HG02840 (cell line): ENCODE measurements around the gene TMCC1.
"Not testable (repeated sequence)": the region's sequence is repeated elsewhere in the genome, so short reads cannot be mapped to it uniquely, and the experiment has no call there.

Experiments used
- ATAC-seq: cut with Tn5 transposase; IDR thresholded peaks from one replicate; pipeline ENCODE4 v1.9.1; 2021; ENCODE audit warnings: mild to moderate bottlenecking, moderate library complexity, moderate number of reproducible peaks; ENCODE audit not compliant: unreplicated experiment, low FRiP score

Gene TMCC1

DNA sequence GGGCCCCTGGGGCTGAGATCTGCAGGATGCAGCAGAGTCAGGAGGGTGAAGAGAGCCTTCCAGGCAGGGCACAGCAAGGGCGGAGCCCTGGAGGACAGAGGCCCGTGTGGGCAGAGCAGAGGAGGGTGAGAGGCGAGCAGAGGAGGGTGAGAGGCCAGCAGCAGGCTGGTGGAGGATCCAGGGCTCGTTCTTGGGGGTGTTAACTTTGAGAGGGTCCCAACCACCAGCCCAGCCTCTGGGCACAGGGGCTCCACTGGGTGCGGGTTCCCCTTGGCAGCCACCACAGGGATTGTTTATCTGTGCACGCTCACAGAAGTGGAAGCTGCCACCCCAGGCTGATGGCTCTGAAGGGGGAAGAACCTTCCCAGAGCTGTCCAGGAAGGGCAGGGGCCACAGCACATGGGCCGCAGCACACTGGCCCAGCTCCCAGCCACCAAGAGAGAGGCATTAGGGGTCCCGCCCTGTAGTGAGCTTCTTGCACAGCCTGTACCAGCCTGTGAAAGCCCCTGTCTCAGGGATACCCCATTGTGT lies 277.7 kb downstream of the TMCC1 start:
- ATAC-seq = no peak

DNA sequence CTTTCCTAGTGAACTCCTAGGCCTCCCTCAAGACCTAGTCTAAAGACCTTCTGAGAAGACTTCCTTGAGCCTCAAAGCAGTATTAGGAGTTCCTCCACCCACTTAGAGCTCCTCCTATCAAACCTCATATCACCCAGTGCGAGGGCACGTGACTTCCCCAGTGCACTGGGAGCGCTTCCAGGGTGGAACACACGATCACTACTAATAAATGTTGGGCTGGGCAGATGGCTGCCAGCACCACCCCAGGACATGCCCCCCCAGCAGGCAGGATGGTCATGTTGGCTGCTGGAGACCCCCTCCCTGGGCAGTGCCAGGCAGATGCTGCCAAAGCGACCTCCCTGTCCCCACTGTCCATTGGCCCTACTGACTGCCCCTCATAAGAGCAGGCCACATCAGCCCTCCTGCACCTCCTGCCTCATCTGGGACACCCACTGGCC lies 278.6 kb downstream of the TMCC1 start:
- no peak for ATAC-seq

DNA sequence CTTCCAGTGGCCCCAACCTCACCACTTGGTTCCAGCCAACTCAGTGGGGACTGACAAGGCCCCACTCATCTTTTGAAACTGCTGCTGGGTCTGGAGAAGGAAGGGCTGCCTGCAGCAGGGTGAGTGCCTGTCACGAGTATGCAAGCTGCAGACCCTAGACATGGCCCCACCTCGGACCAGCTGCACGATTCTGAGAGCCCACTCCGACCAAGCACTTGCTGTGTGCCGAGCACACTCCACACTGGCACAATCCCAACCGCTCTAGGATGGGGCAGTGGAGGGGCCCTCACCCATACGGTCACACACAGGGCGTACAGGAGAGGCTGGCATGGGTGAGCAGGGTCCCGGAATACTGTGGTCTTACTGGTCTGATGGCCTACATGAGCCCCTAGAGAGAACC lies 279.1 kb downstream of the TMCC1 start:
- no peak for ATAC-seq

DNA sequence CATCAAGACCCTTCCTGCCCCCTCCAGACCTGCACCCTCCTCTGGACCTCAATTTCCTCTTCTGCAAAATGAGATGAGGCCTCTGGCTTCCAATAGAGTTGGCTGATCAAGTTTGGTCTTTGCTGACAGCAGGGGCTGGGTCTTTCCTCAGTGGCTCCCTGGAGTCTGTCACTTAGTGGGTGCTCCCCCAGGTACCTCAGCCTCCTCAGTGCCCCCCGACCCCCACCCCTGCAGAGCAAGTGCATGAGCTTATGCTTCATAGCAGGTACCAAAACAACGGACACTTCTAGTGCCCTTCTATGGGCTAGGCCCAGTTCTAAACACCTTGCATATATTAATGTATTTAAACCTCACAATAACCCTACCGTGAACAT lies 280.2 kb downstream of the TMCC1 start:
- ATAC-seq = no peak

DNA sequence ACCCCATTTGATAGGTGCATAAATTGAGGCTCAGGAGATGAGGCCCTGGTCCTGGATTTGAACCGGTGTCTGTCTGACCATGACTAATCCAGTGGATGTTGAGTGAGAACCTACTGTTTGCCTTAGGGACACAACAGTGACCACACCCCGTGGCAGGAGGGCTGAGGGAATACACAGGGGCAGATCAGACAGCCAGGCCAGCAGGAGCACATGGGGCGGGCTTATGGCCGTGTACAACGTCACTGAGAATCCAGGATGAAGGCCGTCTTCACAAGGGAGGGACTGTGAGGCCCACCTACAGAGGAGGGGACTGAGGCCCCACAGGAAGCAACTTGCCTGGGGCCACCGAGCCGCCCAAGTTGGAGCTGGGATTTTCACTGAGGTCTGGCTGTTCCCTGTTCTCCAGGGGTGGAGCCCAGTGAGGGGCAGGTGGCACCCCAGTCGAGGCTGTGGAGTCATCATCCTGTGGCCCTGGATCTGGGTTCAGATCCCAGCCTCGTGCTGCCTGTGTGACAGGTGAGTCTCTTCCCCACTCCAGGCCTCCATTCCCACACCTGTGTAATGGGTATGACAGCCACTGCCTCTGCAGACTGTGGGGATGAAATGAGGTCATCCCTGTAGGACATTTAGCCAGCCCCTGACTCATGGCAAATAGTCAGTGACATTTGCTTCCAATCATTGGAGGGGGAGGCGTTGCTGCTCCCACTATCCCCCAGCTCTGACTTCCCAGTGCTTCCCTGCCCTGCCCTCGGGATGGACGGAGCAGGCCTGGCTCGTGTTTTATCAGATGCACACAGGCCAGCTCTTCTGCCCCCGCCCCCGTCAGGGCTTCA lies 280.8 kb downstream of the TMCC1 start:
- no peak for ATAC-seq

DNA sequence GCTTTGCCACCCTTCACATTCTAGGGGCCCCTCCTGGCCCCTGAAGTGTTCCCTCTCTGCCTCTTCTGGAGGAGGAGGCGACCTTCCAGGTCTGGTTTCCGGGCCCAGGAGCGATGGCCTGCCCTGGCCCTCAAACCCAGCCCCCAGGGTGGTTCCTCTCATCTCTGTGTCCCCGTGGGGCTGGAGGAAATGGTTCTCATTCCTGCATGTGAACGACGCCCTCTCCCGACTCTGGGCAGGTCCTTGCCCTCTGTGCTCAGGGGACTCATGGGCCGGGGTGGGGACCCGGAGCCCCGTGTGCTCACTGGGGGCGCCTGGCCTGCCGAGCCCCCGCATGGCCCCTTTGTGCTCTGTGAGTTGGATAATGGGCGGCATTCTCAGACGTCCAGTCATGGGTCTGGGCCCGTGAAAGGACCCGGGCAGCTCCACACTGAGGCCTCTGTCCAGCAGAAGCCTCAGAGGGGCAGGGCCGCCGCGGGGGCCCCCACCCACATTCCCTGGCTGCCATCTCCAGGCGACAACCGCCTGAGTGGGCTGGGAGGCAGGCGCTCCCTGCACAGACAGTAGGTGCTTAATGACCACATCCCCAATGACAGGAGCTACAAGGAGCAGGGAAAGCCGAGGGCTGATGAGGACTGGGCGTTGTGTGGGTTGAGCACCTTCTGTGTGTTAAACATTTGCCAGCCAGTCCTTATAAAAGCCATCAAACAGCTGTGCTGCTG lies 281.5 kb downstream of the TMCC1 start:
- no peak for ATAC-seq

DNA sequence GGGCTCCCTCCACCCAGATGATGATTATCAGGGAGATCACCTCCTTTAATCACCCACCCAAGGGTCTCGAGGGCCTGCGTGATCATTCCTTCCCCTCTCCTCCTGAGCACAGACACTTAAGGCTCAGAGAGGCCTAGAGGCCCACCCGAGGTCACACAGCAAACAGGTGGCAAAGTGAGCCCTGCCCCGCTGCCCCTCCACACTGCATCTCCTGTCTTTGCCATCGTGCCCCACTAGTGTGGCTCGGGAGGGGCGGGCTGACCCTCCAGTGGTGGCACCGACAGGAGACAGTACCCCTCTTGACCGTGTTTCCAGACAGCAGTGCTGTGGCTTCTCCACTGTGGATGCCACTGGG lies 282.1 kb downstream of the TMCC1 start:
- ATAC-seq = no peak

DNA sequence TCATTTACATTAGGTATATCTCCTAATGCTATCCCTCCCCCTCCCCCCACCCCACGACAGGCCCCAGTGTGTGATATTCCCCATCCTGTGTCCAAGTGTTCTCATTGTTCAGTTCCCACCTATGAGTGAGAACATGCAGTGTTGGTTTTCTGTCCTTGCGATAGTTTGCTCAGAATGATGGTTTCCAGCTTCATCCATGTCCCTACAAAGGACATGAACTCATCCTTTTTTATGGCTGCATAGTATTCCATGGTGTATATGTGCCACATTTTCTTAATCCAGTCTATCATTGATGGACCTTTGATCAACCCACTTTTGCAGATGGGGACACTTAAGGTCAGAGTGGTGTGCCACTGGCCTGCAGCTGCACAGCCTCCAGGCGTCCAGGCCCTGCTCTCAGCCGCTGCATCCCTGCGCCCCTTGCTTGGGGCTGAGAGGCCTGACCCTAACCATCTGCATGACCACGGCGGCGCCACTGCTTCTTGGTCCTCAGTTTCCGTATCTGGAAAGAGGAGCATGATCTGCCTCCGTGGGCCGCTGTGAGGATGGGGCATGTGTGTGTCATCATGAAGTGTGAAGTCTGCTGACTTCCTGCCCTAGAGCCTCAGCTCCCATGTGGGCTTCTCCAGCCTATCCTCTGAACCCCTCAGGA lies 282.6 kb downstream of the TMCC1 start:
- ATAC-seq = not testable (repeated sequence)

DNA sequence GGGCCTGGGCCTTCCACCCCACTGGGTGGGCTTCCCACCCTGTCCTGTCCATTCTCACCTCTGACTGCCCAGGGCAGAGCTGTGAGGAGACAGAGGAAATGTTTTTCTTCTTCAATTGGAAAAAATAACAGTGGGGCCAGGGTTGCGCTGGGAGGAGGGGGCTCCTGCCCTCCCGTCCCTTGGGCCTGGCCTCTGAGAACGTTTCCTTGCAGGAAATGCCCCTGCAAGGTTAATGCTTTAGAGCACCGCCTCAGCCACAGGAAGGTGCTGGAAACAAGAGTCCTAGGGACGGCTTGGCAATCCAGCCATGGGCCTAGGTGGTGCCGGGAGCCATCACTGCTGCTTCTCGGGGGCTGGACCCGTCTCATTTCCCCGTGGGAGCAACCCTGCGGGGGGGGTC lies 283.2 kb downstream of the TMCC1 start:
- no peak for ATAC-seq

DNA sequence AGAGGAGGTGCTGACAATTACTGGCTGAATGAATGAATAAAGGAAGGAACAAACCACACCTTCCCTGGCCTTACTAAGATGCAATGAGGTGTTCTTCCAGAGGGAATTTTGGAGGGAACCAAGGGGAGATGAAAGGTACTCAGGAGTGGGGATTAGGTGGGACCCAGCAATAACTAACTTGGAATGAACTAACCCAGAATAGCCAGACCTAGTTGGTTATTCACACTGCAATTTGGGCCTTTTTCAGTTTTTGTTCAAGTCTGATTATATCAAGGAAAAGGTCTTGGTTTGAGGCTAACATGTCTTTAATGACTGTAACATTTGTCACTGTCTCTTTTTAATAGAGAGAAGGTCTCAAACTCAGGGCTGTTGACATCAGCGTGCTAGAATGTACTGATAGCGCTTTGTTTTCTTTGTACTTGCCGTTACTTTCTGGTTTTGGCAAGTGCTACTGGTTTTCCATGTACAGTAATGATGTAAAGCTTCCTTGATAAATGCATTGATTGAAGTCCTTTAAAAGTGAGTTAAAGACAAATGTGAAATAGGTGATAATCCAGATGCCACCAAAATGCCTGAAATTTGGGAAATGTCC lies 283.8 kb downstream of the TMCC1 start:
- no peak for ATAC-seq

DNA sequence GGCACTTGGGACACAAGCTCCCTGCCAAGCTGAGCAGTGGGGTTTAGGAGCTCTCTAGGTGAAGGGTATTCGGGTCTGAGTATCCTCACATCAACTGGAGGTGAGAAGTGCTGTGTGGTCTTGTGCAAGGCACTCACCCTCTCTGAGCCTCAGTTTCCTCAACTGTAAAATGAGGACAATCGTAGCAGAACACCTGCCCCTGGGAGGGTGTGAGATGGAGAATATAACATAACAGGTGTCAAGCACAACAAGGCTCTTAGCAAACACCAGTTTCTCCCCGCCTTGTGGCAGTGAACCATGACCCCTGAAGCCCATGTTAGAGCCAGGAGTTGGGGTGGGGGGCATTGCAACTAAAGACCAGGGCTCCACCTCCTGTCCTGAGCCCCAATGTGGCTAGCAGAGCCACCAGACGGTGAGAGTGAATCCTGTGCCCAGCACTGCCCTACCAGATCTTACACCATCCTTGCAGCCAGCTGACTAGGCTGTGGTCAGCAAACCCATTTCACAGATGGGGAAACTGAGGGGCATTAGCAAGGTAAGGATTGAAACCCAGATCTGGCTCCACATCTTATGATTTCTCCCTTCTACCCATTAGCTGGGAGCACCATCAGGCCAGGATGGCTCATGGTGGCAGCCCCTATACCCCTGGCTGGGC lies 284.4 kb downstream of the TMCC1 start:
- ATAC-seq = no peak

DNA sequence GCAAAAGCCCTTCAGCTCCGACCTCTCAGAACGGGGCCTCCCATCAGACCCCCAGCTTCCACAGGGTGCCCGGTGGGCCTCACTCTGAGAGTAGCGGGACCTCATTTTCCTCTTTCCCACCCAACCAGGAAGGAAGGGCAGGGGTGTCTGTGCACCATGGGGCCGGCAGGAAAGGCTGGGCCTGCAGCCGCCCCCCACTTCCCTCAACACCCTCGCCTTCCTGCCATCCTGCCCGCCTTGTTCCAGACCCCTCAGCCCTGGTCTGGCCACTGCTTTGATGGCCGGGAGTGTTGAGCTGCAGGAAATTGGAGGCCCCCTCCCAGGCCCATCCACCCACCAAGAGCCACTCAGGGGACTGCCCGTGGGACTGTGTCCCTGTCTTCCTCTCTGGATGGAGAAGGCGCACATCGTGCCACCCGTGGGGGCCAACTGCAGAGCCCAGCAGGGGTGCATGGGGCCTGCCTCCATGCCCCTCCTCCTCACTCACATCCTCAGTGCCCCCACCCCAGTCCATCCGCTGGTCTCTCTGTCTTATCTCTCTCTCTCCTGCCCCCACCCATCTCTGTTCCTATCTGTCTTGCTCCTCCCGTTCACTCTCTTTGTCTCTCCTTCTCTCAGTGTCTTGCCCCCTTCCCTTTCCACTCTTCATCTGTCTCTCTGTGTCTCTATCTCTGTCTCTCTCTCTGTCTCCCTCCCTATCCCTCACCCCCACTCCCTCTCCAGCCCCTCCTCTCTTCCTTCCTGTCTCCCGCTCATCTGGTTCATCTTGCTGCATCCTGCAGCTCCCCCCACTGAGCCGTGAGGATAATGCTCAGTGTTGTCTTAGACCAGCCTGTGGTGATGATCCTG lies 285.2 kb downstream of the TMCC1 start:
- ATAC-seq = no peak

DNA sequence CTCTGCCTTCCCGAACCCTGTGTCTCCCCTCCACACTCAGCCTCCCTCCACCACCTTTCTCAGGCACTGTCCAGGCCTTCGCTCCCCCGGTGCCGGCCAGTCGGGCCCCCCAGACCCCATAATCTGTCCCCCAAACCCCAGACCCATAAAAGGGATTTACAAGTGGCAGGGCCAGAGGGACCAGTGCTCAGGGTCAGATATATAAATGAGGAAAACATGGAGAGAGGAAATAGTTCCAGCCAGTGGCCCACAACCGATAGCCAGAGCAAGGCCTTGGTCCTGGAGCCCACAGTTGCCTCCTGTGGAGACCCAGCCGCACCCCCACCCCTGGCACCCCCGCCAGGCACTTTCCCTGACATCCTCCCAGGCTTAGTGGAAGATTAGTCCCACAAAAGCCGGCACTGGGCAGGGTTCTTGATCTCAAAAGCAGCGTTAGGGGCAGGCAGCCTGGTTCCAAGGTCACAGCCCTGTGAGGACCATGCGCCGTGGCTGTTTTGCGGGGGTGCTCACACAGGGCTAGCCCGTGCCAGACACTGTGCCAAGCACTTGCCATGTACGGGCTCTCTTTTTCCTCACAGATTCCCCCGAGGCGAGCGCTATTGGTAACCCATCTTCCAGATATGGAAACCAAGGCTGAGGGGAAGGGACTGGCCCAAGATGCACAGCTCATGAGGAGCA lies 286.0 kb downstream of the TMCC1 start:
- no peak for ATAC-seq

DNA sequence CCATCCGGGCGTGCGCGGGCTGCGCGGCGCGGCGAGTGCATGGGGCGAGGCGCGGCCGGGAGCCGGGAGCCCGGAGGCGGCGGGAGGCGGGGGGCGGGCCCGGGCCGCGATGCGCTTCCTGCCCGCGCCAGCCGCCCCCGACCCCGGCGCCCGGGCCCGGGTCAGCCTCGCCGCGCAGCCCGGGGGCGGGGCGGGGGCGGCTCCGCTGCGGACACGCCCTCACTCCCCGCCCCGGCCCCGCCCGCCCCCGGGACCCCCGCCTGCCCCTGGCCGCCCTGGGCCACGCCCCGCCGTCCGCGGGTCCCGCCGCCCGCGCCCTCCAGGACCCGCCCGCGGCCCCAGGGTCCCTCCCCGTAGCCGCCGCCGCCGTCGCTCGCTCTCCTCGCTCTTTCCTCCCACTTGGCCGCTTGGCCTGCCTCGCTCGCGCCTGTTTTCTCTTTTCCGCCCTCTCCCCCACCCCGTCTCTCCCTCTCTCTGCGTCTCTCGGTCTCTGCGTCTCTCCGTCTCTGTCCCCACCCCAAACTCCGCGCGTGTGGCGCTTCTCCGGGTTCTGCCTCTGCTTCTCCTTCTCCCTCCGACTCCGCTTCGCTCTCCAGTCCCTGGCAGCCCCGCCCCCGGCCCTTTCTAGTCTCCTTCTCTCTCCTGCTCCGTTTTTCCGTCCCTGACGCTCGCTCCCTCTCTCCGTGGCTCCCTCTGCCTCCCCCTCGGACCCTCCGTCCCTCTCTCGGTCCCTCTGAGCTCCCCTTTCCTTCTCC lies 286.7 kb downstream of the TMCC1 start, which contains the start of gene PLXND1:
Gene PLXND1, minus strand, starts transcription at position 41 of the 755 bp plus-strand sequence. Its CDS starts 37 bp downstream, at position 4.
- no peak for ATAC-seq

DNA sequence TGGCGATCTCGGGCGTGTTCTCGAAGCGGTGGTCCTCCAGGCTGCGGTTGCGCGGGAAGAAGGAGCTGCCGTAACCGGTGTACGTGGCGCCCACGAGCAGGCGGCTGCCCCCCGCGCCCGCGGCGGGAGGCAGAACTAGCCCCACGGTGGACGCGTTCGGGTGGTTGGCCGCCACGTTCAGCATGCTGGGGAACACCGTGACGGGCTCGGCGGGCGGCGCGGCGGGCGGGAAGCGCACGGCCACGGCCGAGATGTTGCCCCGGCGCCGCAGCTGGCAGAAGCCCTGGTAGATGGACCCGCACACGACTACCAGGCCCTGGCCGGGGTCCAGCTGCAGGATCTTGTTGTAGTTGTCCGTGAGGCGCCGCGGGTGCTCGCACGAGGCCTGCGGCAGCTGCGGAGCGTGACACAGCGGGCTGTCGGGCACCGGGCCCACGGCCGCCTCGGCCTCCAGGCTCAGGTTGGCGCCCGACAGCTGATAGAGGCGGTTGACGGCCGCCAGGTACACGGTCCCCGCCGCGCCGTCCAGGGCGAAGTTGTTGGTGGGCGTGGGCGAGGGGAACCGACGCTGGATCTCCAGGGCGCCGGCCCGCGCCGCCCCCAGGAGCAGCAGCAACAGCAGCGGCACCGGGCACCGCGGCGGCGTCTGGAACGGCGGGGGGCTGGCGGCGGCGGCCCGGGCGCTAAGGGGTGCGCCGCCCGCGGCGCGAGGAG lies 287.4 kb downstream of the TMCC1 start:
- ATAC-seq = no peak

DNA sequence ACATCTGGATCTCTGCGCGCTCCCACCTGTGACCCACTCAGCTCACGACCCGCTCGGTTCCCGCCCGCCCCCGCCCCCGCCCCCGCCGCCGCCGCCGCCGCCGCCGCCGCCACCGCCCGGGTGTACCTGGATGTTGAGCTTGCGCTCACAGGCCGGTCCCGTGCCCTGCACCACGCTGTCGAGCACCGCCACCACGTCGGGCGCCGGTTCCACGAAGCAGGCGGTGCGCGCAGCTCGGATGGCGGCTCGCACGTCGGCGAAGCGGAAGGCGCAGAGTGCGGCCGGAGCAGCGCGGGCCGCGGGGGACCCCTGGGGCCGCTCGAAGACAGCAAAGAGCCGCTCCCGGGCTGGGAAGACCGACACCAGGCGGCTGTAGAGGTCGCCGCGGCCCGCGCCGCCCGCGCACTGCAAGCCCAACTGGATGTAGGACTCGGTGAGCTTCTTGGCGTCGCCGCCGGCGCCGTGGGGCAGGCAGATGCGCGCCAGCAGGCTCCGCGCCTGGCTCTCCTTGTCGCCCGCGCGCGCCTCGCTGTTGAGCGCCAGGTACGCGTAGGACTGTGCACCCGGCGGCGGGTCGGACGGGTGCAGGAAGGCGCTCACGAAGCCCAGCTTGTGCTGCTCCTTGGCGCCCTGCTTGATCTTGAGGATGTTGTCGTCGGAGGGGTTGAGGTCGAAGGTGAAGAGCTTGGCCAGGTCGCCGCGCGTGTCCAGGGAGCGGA lies 288.1 kb downstream of the TMCC1 start:
- ATAC-seq = no peak

DNA sequence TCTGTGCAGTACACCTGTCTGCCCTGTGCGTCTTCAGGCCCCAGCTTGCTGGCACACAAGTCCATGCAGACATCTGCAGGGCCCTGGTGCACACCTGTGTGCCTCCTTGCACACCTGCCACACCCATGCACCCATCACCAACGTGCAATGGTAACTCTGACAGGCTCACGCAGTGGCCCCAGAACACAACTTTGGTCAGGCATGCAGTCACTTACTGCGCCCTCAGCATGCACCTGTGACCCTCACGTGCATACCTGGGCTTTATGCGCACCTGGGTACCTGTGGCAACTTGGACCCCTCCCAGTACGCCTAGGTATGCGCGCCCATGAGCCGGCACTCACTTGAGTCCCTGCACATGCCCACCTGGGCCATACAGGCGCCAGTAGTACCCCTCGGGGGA lies 288.7 kb downstream of the TMCC1 start:
- ATAC-seq = no peak
